ENCODE data around the gene NTRK1.

Gene NTRK1

GRCh38 chr1:156854634-156855033 lies 6.0 kb upstream of the NTRK1 start:
- no peak overlapping the region for H3K4me3 ChIP-seq (replicated peaks; ENCODE audit: low read depth, low read length)
- no peak for TF ChIP-seq CTCF (IDR thresholded peaks at IDR 0.05; ENCODE audit: low read depth, low read length, missing control alignments)
- no peak for DNase-seq (ENCODE audit: extremely low read depth, low read depth)

- no peak for TF ChIP-seq CTCF (IDR thresholded peaks at IDR 0.05; ENCODE audit: low read depth, low read length, missing control alignments)
- no peak overlapping the region for H3K4me3 ChIP-seq (replicated peaks; ENCODE audit: low read depth, low read length)
- DNase-seq (ENCODE audit: extremely low read depth, low read depth): no peak
These were observed 4.3 kb upstream of the NTRK1 start for GRCh38 chr1:156856282-156856785.

- no peak for TF ChIP-seq CTCF (IDR thresholded peaks at IDR 0.05; ENCODE audit: low read depth, low read length, missing control alignments)
- DNase-seq (ENCODE audit: extremely low read depth, low read depth): no peak
- H3K4me3 ChIP-seq (replicated peaks; ENCODE audit: low read depth, low read length): no peak overlapping the region
These were observed 3.1 kb upstream of the NTRK1 start for GRCh38 chr1:156857532-156857931.

- no peak for TF ChIP-seq CTCF (IDR thresholded peaks at IDR 0.05; ENCODE audit: low read depth, low read length, missing control alignments)
These were observed 2.1 kb upstream of the NTRK1 start for GRCh38 chr1:156858555-156858956.

GRCh38 chr1:156858959-156859522 lies 1.6 kb upstream of the NTRK1 start, which contains the start of gene INSRR:
Gene INSRR (minus strand): TSS chr1:156859117. CDS start chr1:156858621, 496 bp downstream.
- H3K4me3 ChIP-seq (replicated peaks; ENCODE audit: low read depth, low read length): peak within 1 kb of the TSS; percentile 28
- TF ChIP-seq CTCF (IDR thresholded peaks at IDR 0.05; ENCODE audit: low read depth, low read length, missing control alignments): no peak
- no peak for DNase-seq (ENCODE audit: extremely low read depth, low read depth)

More at GRCh38 chr1:156858555-156858956, 2.1 kb upstream of the NTRK1 start:
- no peak for DNase-seq (ENCODE audit: extremely low read depth, low read depth)
- no peak overlapping the region for H3K4me3 ChIP-seq (replicated peaks; ENCODE audit: low read depth, low read length)

GRCh38 chr1:156859523-156860112 lies 1.0 kb upstream of the NTRK1 start:
- TF ChIP-seq CTCF (IDR thresholded peaks at IDR 0.05; ENCODE audit: low read depth, low read length, missing control alignments): no peak
- no peak for DNase-seq (ENCODE audit: extremely low read depth, low read depth)
- H3K4me3 ChIP-seq (replicated peaks; ENCODE audit: low read depth, low read length): peak overlapping the region; percentile 28

All from HFF-Myc (cell line).